B cell (primary cell): ENCODE results near the gene PINK1.

Experiments
- CTCF ChIP-seq: fragments of 200-600 bp; IDR thresholded peaks from one replicate; pipeline ENCODE4 v1.8.0; 2022; ENCODE audit warnings: antibody characterized with exemption, mild to moderate bottlenecking
- EZH2 ChIP-seq: IDR thresholded peaks from 2 replicates; pipeline ENCODE4 v1.6.1; 2012; ENCODE audit warnings: borderline replicate concordance, low read depth, mild to moderate bottlenecking, moderate library complexity, low read length; ENCODE audit not compliant: insufficient read depth, poor library complexity, severe bottlenecking

DNA sequence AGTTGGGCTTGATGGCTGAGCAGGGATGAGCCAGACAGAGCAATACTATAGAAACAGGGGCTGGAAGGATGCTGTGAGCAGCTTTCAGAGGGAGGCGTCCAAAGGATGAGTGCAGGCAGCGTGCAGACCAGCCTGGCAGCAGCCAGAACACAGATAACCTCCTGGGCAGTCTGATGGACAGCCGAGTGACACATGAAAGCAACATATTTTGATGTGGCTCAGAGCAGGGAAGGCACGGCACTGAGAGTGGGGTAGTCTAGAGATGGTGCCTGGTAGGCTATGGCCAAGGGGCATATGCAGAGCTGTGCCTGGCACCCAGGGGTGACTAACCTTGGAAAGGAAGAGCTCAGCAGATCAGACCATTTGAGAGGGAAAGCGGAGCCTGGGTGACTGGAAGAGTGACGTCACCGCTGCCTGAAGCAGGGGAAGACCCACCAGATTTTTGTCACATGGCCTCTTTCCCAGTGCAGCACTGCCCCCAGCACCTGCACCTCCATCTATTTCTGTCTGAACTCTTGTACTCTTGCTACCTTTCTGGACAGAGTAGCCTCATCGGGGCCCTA is 3.6 kb downstream of the PINK1 start:
- no peak for TF ChIP-seq EZH2
- TF ChIP-seq CTCF = no peak
